Spleen (tissue), 7 donors: ENCODE results near the gene ZNF516.

Experiments
- POLR2A ChIP-seq, 3 donors: fragments of 450-650 bp; IDR thresholded peaks; one replicate each; pipeline ENCODE4 v1.5.1; 2017; ENCODE audit warnings: antibody characterized with exemption in 3 of 3, mild to moderate bottlenecking in 1 of 3
- TF ChIP-seq, protein P1 (sequence below), 11 experiments: fragments of 200-600 bp in 7 of 11; fragments of 450-650 bp in 4 of 11; sonication (generic) in 4 of 11; IDR thresholded peaks in 8 of 11; conservative IDR thresholded peaks in 3 of 11; 1 replicate in 7 of 11; 2 replicates in 4 of 11; pipeline versions ENCODE4 v1.4.0 to v1.8.0; 2016 to 2021; ENCODE audit warnings: antibody characterized with exemption in 11 of 11, inconsistent platforms in 4 of 11, mild to moderate bottlenecking in 1 of 11
- donor health status: DM: no; HTN: no; CAD: no; lungs with moderate emphysema.
- donor health status: DM: no; HTN: no; CAD: no.
- donor health status: DM: no; HTN: no; CAD: no.

GRCh38 chr18:76445741-76446232, 49.3 kb downstream of the ZNF516 start:
- TF ChIP-seq, protein P1, sequence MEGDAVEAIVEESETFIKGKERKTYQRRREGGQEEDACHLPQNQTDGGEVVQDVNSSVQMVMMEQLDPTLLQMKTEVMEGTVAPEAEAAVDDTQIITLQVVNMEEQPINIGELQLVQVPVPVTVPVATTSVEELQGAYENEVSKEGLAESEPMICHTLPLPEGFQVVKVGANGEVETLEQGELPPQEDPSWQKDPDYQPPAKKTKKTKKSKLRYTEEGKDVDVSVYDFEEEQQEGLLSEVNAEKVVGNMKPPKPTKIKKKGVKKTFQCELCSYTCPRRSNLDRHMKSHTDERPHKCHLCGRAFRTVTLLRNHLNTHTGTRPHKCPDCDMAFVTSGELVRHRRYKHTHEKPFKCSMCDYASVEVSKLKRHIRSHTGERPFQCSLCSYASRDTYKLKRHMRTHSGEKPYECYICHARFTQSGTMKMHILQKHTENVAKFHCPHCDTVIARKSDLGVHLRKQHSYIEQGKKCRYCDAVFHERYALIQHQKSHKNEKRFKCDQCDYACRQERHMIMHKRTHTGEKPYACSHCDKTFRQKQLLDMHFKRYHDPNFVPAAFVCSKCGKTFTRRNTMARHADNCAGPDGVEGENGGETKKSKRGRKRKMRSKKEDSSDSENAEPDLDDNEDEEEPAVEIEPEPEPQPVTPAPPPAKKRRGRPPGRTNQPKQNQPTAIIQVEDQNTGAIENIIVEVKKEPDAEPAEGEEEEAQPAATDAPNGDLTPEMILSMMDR (IDR thresholded peaks at IDR 0.05 in 8 of 11, conservative IDR thresholded peaks at IDR 0.05 in 3 of 11) = no peak
- no peak for TF ChIP-seq POLR2A (IDR thresholded peaks at IDR 0.05)
